GM18909 (cell line): ENCODE results near the gene WFIKKN1.

Source experiments
- ATAC-seq: cut with Tn5 transposase; IDR thresholded peaks from one replicate; pipeline ENCODE4 v1.9.1; 2021; ENCODE audit warnings: mild to moderate bottlenecking; ENCODE audit not compliant: unreplicated experiment, poor library complexity

WFIKKN1 gene

GRCh38 chr16:681746-682427 lies 51.1 kb downstream of the WFIKKN1 start:
- ATAC-seq, result no peak

- no peak for ATAC-seq
Observed at GRCh38 chr16:682493-683395, 52.0 kb downstream of the WFIKKN1 start.

- ATAC-seq, result no peak
Observed at GRCh38 chr16:683396-684070, 52.7 kb downstream of the WFIKKN1 start.
